ENCODE results near the gene TECTA.

DNA sequence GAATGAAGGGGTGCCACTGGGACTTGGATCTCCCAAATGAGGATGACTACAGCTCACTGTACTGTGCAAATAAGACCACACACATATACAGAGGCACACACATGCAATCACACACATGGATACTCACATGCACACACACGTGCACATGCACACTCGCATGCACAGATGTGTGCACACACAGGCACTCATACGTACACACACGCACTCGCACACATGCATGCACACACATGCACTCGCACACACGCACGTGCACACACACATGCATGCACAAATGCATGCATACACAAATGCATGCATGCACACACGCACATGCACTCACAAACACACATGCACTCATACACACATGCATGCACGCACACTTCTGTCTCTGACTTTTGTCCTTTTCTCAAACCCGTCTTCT, 36.0 kb downstream of the TECTA start:
- TF ChIP-seq, protein P1, sequence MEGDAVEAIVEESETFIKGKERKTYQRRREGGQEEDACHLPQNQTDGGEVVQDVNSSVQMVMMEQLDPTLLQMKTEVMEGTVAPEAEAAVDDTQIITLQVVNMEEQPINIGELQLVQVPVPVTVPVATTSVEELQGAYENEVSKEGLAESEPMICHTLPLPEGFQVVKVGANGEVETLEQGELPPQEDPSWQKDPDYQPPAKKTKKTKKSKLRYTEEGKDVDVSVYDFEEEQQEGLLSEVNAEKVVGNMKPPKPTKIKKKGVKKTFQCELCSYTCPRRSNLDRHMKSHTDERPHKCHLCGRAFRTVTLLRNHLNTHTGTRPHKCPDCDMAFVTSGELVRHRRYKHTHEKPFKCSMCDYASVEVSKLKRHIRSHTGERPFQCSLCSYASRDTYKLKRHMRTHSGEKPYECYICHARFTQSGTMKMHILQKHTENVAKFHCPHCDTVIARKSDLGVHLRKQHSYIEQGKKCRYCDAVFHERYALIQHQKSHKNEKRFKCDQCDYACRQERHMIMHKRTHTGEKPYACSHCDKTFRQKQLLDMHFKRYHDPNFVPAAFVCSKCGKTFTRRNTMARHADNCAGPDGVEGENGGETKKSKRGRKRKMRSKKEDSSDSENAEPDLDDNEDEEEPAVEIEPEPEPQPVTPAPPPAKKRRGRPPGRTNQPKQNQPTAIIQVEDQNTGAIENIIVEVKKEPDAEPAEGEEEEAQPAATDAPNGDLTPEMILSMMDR (IDR thresholded peaks at IDR 0.05): no peak
- TF ChIP-seq POLR2A (IDR thresholded peaks at IDR 0.05) (no peak), EP300 (IDR thresholded peaks at IDR 0.05) (no peak)
